ENCODE data around the gene FRMD4A. TPM values are rescaled to one million over a fixed set of nuclear protein-coding genes. Genes with fewer than 3 reads are reported as not detected.

FRMD4A gene
- total RNA-seq, 2 donors from 2014 or later = 8.6 to 10.2 TPM

DNA sequence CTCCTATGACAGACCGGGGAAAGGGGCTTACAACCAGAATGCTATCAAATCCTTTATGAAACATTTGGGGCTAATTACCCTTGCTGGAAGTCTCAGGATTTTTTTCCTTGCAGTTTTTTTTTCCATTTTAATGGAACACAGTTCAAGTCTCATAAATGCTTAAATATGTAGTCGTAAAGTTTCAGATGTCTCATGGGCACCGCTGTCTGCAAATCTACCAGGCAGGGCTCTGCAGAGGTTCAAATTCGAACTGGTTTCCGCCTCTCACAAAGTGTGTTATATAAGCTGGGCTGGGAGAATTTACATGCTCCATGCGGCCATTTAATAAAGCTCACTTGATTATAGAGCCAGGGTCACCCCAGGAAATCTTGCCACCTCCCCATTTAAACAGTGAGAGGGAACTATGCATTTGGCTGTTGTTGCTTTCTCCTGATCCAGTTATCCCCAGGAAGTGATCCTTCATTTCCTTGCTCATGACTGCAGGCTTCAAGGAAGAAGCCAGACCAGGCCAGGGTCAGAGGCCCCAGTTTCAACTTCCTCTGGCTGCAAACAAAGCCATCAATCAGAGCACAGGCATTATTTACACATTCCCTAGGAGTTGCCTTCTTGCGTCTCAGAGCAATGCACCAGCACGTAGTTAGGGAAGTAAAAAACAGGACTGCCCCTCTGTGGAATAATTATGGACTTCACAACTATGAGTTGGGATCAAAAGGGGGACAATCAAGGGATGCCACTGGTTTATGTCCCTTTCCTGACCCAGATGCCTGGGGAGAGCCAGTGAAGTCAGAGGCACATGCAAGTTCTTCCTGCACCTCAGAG lies 385.1 kb downstream of the FRMD4A start:
- Histone ChIP-seq H3K27ac (no peak overlapping the region), H3K9ac (ENCODE audit: low read depth in 2 of 2, low read length in 2 of 2) (no peak overlapping the region), H3K27me3 (no peaks in the 10 kb centered on the region), H3K36me3 (no peaks in the 10 kb centered on the region), H3K4me3 (no peak overlapping the region), H3K9me3 (no peaks in the 10 kb centered on the region), H3K4me1 (no peaks in the 10 kb centered on the region)
- intact Hi-C loops (cut with DNase I) = no loop called here
- no peak for DNase-seq
- TF ChIP-seq, protein P1, sequence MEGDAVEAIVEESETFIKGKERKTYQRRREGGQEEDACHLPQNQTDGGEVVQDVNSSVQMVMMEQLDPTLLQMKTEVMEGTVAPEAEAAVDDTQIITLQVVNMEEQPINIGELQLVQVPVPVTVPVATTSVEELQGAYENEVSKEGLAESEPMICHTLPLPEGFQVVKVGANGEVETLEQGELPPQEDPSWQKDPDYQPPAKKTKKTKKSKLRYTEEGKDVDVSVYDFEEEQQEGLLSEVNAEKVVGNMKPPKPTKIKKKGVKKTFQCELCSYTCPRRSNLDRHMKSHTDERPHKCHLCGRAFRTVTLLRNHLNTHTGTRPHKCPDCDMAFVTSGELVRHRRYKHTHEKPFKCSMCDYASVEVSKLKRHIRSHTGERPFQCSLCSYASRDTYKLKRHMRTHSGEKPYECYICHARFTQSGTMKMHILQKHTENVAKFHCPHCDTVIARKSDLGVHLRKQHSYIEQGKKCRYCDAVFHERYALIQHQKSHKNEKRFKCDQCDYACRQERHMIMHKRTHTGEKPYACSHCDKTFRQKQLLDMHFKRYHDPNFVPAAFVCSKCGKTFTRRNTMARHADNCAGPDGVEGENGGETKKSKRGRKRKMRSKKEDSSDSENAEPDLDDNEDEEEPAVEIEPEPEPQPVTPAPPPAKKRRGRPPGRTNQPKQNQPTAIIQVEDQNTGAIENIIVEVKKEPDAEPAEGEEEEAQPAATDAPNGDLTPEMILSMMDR (IDR thresholded peaks at IDR 0.05) = no peak

- no peak overlapping the region for H3K9ac ChIP-seq (ENCODE audit: low read depth in 2 of 2, low read length in 2 of 2)
- intact Hi-C loops (cut with DNase I) = no loop called here
- H3K27ac ChIP-seq = no peak overlapping the region
- no peaks in the 10 kb centered on the region for H3K36me3 ChIP-seq
- no peaks in the 10 kb centered on the region for H3K9me3 ChIP-seq
- no peaks in the 10 kb centered on the region for H3K4me1 ChIP-seq
- TF ChIP-seq, protein P1 (IDR thresholded peaks at IDR 0.05) = no peak
- H3K27me3 ChIP-seq = no peaks in the 10 kb centered on the region
- no peak overlapping the region for H3K4me3 ChIP-seq
- DNase-seq = no peak
Measured at GRCh38 chr10:13944823-13945222, 385.9 kb downstream of the FRMD4A start.

- H3K4me1 ChIP-seq = no peaks in the 10 kb centered on the region
- TF ChIP-seq, protein P1 (IDR thresholded peaks at IDR 0.05) = no peak
- no peak overlapping the region for H3K27ac ChIP-seq
- intact Hi-C loops (cut with DNase I) = no loop called here
- no peak overlapping the region for H3K4me3 ChIP-seq
- no peaks in the 10 kb centered on the region for H3K9me3 ChIP-seq
- no peak for DNase-seq
- no peaks in the 10 kb centered on the region for H3K36me3 ChIP-seq
- no peak overlapping the region for H3K9ac ChIP-seq (ENCODE audit: low read depth in 2 of 2, low read length in 2 of 2)
- H3K27me3 ChIP-seq = no peaks in the 10 kb centered on the region
Measured at GRCh38 chr10:13943735-13944398, 386.9 kb downstream of the FRMD4A start.

DNA sequence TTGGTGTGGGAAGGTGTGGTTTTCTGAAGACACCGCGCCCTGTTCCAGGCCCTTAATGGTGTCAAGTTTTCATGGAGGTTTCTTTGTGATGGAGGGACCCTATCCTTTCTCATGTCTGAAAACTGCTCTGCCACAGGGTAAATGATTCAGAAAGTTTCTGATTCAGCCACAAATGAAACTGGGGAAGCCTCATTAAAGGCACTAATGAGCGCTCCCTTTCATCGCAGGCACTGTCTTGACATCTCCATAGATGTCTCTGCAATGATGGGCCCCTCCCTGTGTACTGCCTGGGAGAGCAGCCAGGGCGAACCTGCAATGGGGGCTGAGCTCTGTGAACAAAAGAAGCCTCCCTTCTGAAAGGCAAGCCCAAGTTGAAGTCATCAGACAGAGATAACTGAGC lies 388.7 kb downstream of the FRMD4A start:
- no peak overlapping the region for H3K4me3 ChIP-seq
- no peak overlapping the region for H3K9ac ChIP-seq (ENCODE audit: low read depth in 2 of 2, low read length in 2 of 2)
- H3K27me3 ChIP-seq = no peaks in the 10 kb centered on the region
- H3K36me3 ChIP-seq = no peaks in the 10 kb centered on the region
- no peaks in the 10 kb centered on the region for H3K9me3 ChIP-seq
- H3K4me1 ChIP-seq = no peaks in the 10 kb centered on the region
- TF ChIP-seq, protein P1 (IDR thresholded peaks at IDR 0.05) = no peak
- H3K27ac ChIP-seq = no peak overlapping the region
- intact Hi-C loops (cut with DNase I) = no loop called here
- DNase-seq = no peak

DNA sequence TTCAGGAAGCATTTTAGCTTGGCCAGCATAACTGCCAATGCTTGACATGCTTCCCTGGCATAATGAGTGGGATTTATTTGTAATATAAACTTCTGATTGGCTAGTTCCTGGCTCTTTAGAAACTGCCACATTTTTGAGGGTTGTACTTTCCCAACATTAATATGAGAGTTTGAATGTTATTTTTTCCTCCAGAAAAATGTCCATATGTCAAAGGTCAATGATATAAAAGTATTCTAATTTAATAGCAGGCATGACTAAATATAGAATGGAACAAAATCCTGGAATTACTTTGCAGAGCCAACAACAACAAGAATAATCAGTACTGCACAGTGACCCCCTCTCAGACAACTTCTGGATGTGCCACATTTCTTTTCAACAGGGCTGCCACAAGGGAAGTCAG lies 391.3 kb downstream of the FRMD4A start:
- Histone ChIP-seq H3K9me3 (no peaks in the 10 kb centered on the region), H3K27me3 (no peaks in the 10 kb centered on the region), H3K27ac (no peak overlapping the region), H3K4me3 (no peak overlapping the region), H3K4me1 (no peaks in the 10 kb centered on the region), H3K36me3 (no peaks in the 10 kb centered on the region), H3K9ac (ENCODE audit: low read depth in 2 of 2, low read length in 2 of 2) (no peak overlapping the region)
- TF ChIP-seq, protein P1 (IDR thresholded peaks at IDR 0.05) = no peak
- no peak for DNase-seq
- intact Hi-C loops (cut with DNase I) = no loop called here
